ENCODE measurements around the gene MALRD1. TPM values are rescaled to one million over a fixed set of nuclear protein-coding genes. Genes with fewer than 3 reads are reported as not detected.

MALRD1 gene
- total RNA-seq, 4 donors from 2014 or later, result 1.1 to 6.2 TPM; not detected in 2

DNA sequence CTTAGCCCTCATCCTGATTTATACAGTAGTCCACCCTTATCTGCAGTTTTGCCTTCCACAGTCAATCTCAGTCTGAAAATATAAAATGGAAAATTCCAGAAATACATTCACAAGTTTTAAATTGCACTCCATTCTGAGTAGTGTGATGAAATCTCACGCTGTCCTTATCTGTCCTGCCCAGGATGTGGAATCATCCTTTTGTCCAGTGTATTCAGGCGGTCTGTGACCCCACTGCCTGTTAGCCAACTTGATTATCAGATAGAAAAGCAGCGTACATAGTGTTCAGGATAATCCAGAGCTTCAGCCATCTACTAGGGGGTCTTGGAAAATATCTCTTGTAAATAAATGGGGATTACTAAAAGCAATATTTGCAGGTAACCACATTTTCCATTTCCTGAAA is 146.3 kb downstream of the MALRD1 start:
- Histone ChIP-seq H3K36me3 (no peaks in the 10 kb centered on the region), H3K4me1 (no peaks in the 10 kb centered on the region), H3K27me3 (no peaks in the 10 kb centered on the region), H3K4me3 (no peak overlapping the region), H3K9me3 (no peaks in the 10 kb centered on the region), H3K27ac (no peak overlapping the region)
- intact Hi-C loops (cut with DNase I; ENCODE audit: low total_unique reads), result no loop called here
- TF ChIP-seq, protein P1, sequence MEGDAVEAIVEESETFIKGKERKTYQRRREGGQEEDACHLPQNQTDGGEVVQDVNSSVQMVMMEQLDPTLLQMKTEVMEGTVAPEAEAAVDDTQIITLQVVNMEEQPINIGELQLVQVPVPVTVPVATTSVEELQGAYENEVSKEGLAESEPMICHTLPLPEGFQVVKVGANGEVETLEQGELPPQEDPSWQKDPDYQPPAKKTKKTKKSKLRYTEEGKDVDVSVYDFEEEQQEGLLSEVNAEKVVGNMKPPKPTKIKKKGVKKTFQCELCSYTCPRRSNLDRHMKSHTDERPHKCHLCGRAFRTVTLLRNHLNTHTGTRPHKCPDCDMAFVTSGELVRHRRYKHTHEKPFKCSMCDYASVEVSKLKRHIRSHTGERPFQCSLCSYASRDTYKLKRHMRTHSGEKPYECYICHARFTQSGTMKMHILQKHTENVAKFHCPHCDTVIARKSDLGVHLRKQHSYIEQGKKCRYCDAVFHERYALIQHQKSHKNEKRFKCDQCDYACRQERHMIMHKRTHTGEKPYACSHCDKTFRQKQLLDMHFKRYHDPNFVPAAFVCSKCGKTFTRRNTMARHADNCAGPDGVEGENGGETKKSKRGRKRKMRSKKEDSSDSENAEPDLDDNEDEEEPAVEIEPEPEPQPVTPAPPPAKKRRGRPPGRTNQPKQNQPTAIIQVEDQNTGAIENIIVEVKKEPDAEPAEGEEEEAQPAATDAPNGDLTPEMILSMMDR (IDR thresholded peaks at IDR 0.05), result no peak
- no peak for TF ChIP-seq POLR2A (IDR thresholded peaks at IDR 0.05)
- DNase-seq, result no peak

DNA sequence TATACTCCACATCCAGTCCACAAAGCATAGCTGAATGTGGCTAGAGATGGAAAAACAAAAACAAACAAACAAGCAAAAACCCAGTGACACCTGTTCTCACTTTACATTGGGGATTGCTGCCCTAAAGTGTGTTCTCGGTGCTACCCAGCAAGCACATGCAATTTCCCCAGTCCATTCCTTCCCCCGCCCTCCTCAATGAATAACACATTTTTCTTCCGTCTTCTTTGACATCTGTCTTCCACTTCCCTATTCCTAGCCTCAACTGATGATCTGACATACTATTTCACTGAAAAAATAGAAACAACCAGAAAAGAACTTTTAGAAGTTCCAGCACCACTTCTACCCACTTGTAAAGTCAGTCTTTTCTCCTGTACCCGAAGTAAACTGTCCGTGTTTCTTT is 147.1 kb downstream of the MALRD1 start:
- TF ChIP-seq, protein P1 (IDR thresholded peaks at IDR 0.05), result no peak
- no peak for TF ChIP-seq POLR2A (IDR thresholded peaks at IDR 0.05)
- DNase-seq, result no peak
- Histone ChIP-seq H3K4me1 (no peaks in the 10 kb centered on the region), H3K27ac (no peak overlapping the region), H3K9me3 (no peaks in the 10 kb centered on the region), H3K27me3 (no peaks in the 10 kb centered on the region), H3K36me3 (no peaks in the 10 kb centered on the region), H3K4me3 (no peak overlapping the region)
- intact Hi-C loops (cut with DNase I; ENCODE audit: low total_unique reads), result no loop called here

DNA sequence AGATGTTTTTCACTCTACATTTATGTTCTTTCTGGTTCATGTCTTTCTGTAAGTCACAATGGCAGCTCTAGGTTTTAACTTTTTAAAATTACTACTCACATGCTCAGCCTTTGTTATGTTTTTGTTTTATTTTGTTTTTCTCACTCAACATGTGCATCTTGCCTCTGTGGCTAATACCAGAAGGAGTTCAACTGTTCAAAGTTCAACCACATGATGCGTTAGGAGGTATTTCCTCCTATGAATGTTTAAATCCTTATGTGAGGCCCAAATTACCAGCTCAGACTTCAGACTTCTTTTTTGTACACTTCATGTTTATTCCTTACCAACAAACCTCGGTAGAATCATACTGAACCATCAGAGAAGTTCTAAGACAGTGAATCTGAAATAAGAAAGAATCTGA is 151.6 kb downstream of the MALRD1 start:
- H3K9me3 ChIP-seq, result no peaks in the 10 kb centered on the region
- H3K4me3 ChIP-seq, result no peak overlapping the region
- DNase-seq, result no peak
- no peaks in the 10 kb centered on the region for H3K27me3 ChIP-seq
- TF ChIP-seq, protein P1 (IDR thresholded peaks at IDR 0.05), result no peak
- TF ChIP-seq POLR2A (IDR thresholded peaks at IDR 0.05), result no peak
- no peaks in the 10 kb centered on the region for H3K4me1 ChIP-seq
- no peaks in the 10 kb centered on the region for H3K36me3 ChIP-seq
- no peak overlapping the region for H3K27ac ChIP-seq
- intact Hi-C loops (cut with DNase I; ENCODE audit: low total_unique reads), result no loop called here

DNA sequence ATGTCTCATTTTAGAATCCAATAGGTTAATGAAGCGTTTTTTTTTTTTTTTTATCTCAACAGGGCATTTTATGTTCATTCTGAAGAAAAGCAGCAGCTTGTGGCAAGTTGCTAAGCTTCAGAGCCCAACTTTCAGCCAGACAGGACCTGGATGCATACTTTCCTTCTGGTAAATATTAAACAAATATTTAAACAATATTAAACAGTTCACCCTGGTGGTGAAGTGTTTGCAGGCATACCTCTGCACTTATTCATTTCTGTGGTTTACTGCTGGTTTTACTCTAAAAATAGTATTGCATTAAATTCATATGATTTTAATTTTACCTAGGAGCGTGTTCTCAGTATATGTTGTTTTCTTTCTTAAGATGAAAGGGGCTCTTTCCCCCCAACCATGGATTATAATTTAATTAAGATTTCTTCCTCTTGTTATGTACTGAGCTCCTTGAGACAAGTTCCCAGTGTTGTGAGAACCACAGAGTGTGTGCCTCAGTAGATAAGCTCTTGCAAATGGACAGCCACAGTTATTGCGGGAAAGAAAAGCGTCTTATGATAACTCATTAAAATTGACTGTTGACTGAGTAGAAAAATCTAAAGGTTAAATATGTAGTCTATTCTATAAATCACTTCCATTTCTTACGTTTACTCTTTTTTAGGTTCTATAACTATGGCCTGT is 155.8 kb downstream of the MALRD1 start:
- no peaks in the 10 kb centered on the region for H3K27me3 ChIP-seq
- TF ChIP-seq POLR2A (IDR thresholded peaks at IDR 0.05), result no peak
- TF ChIP-seq, protein P1 (IDR thresholded peaks at IDR 0.05), result no peak
- no peak overlapping the region for H3K27ac ChIP-seq
- no peaks in the 10 kb centered on the region for H3K9me3 ChIP-seq
- H3K36me3 ChIP-seq, result no peaks in the 10 kb centered on the region
- DNase-seq, result no peak
- no peak overlapping the region for H3K4me3 ChIP-seq
- intact Hi-C loops (cut with DNase I; ENCODE audit: low total_unique reads), result no loop called here
- no peaks in the 10 kb centered on the region for H3K4me1 ChIP-seq

DNA sequence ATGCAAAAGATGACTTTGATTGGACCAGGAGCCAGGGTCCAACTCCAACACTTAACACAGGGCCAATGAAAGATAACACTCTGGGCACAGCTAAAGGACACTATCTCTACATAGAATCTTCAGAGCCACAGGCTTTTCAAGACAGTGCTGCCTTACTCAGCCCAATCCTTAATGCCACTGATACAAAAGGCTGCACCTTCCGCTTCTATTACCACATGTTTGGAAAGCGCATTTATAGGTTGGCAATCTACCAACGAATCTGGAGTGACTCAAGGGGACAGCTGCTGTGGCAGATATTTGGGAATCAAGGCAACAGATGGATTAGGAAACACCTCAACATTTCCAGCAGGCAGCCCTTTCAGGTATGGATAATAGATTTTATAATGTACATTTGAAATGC is 160.7 kb downstream of the MALRD1 start:
- intact Hi-C loops (cut with DNase I; ENCODE audit: low total_unique reads), result no loop called here
- DNase-seq, result no peak
- Histone ChIP-seq H3K9me3 (no peaks in the 10 kb centered on the region), H3K27me3 (no peaks in the 10 kb centered on the region), H3K4me1 (no peaks in the 10 kb centered on the region), H3K4me3 (no peak overlapping the region), H3K27ac (no peak overlapping the region), H3K36me3 (no peaks in the 10 kb centered on the region)
- TF ChIP-seq, protein P1 (IDR thresholded peaks at IDR 0.05), result no peak
- no peak for TF ChIP-seq POLR2A (IDR thresholded peaks at IDR 0.05)

Data from uterus (tissue), 4 donors.